CD4-positive, alpha-beta T cell (primary cell): ENCODE measurements around the gene BAZ1B. TPM values are rescaled to one million over a fixed set of nuclear protein-coding genes. Genes with fewer than 3 reads are reported as not detected.
"Not testable (repeated sequence)": the region's sequence is repeated elsewhere in the genome, so short reads cannot be mapped to it uniquely, and the experiment has no call there.

Source experiments
- ATAC-seq: fragments of 200-7000 bp; cut with Tn5 transposase; one replicate; pipeline ENCODE4 v1.10.0; 2022; ENCODE audit warnings: mild to moderate bottlenecking; ENCODE audit not compliant: poor library complexity
- CTCF ChIA-PET: fragments of 350-600 bp; sonication (Branson Sonifier 250); formaldehyde crosslinking; loops from one replicate; lab custom pipeline; 2021; ENCODE audit warnings: antibody characterized with exemption, inconsistent platforms; lab: Charles Lee
- POLR2A ChIA-PET: fragments of 350-600 bp; sonication (Branson Sonifier 250); formaldehyde crosslinking; loops from one replicate; lab custom pipeline; 2021; ENCODE audit warnings: antibody characterized with exemption, inconsistent platforms; lab: Charles Lee
- DNase-seq, 14 experiments: peaks; one replicate each; pipeline ENCODE4 v3.0.0-alpha.2; 2013 to 2020; ENCODE audit warnings: mixed read lengths in 2 of 14
- H3K27ac ChIP-seq, 2 donors: one replicate each; pipeline versions ENCODE4 v1.5.1 to v1.7.0; 2013; ENCODE audit warnings: low read length in 2 of 2, low read depth in 1 of 2, mild to moderate bottlenecking in 1 of 2
- H3K27me3 ChIP-seq, 2 experiments: 1 replicate in 1 of 2; 2 replicates in 1 of 2; pipeline versions ENCODE4 v1.6.1 to v1.7.0; 2013; ENCODE audit warnings: low read length in 2 of 2, control low read depth in 1 of 2, mild to moderate bottlenecking in 1 of 2, moderate library complexity in 1 of 2; ENCODE audit not compliant: insufficient read depth in 2 of 2, control insufficient read depth in 1 of 2
- H3K36me3 ChIP-seq: one replicate; pipeline ENCODE4 v1.6.1; 2013; ENCODE audit warnings: low read length, control low read depth; ENCODE audit not compliant: insufficient read depth
- H3K4me1 ChIP-seq: one replicate; pipeline ENCODE4 v1.6.1; 2013; ENCODE audit warnings: low read length, control low read depth; ENCODE audit not compliant: insufficient read depth
- H3K4me3 ChIP-seq: one replicate; pipeline ENCODE4 v1.5.1; 2013; ENCODE audit warnings: mild to moderate bottlenecking, low read length, moderate library complexity
- H3K9me3 ChIP-seq, 2 experiments: 1 replicate in 1 of 2; 2 replicates in 1 of 2; pipeline versions ENCODE4 v1.6.1 to v1.7.0; 2013; ENCODE audit warnings: low read length in 2 of 2, mild to moderate bottlenecking in 2 of 2, control low read depth in 1 of 2, moderate library complexity in 1 of 2; ENCODE audit not compliant: control insufficient read depth in 1 of 2, insufficient read depth in 1 of 2
- H3K27ac Mint-ChIP-seq: one replicate; pipeline ENCODE4 v1.8.0; 2020; ENCODE audit warnings: mixed read lengths
- H3K27me3 Mint-ChIP-seq: one replicate; pipeline ENCODE4 v1.8.0; 2021; ENCODE audit warnings: mixed read lengths
- H3K36me3 Mint-ChIP-seq: one replicate; pipeline ENCODE4 v1.8.0; 2021; ENCODE audit warnings: low read depth, mixed read lengths
- H3K4me1 Mint-ChIP-seq: one replicate; pipeline ENCODE4 v1.8.0; 2021; ENCODE audit warnings: low read depth, mixed read lengths
- H3K4me3 Mint-ChIP-seq: one replicate; pipeline ENCODE4 v1.8.0; 2020; ENCODE audit warnings: mild to moderate bottlenecking, mixed read lengths
- H3K9me3 Mint-ChIP-seq: one replicate; pipeline ENCODE4 v1.8.0; 2020; ENCODE audit warnings: mixed read lengths
- CTCF ChIP-seq: fragments of 200-600 bp; IDR thresholded peaks from one replicate; pipeline ENCODE4 v1.8.0; 2022; ENCODE audit warnings: antibody characterized with exemption, mild to moderate bottlenecking
- intact Hi-C, 2 experiments: fragments of 100-400 bp; cut with DNase I in 1 of 2; cut with micrococcal nuclease in 1 of 2; formaldehyde crosslinking; loops; one replicate each; pipeline versions ENCODE4 v1.15.1 to v1.9.0; 2023 to 2025; cut with DNase I, micrococcal nuclease
- total RNA-seq, 174 experiments: library from RNA in 2 of 174; stranded (reverse) in 2 of 174; gene quantifications; one replicate each; pipeline ENCODE4 v1.2.3 and lab custom pipeline; 2021 to 2026

Gene BAZ1B
- total RNA-seq, 2 experiments from 2014 or later: 32.8 to 35.5 TPM

- ChIA-PET POLR2A (no interaction called here), CTCF (interaction anchor here (0.5 kb wide), 1 partner anchor 11 kb away, joined by 3 read pairs; no protein-coding TSS in a partner anchor)
- Mint-ChIP-seq H3K27me3 (peaks cover 4% of the 10 kb centered on the region), H3K4me1 (no peaks in the 10 kb centered on the region), H3K9me3 (no peaks in the 10 kb centered on the region), H3K27ac (no peak overlapping the region), H3K36me3 (no peaks in the 10 kb centered on the region), H3K4me3 (no peak overlapping the region)
- no peak for TF ChIP-seq CTCF
- DNase-seq (no peak), ATAC-seq (no peak)
- Histone ChIP-seq H3K27ac (no peak overlapping the region), H3K4me1 (no peaks in the 10 kb centered on the region), H3K9me3 (no peaks in the 10 kb centered on the region), H3K27me3 (peaks cover 0 to 3% of the 10 kb centered on the region in 2 experiments), H3K4me3 (no peak overlapping the region), H3K36me3 (no peaks in the 10 kb centered on the region)
- intact Hi-C loops: no loop called here
Observed at GRCh38 chr7:73423519-73424488, 98.3 kb downstream of the BAZ1B start.

DNA sequence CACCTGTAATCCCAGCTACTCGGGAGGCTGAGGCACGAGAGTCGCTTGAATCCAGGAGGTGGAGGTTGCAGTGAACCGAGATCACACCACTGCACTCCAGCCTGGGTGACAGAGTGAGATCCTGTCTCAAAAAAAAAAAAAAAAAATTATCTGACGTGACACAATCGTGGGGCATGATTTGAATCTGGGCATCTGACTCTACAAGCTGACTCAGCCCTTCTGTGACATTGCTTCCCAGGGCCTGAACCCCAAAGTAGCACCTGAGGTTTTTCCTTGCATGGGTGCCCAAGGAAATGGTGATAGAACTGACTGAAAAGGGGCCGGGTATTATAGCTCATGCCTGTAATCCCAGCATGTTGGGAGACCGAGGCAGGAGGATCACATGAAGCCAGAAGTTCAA lies 101.5 kb downstream of the BAZ1B start:
- H3K27ac Mint-ChIP-seq, DNase-seq, H3K4me3 ChIP-seq, ATAC-seq, H3K4me1 Mint-ChIP-seq, H3K36me3 ChIP-seq, H3K4me1 ChIP-seq, H3K4me3 Mint-ChIP-seq, H3K27me3 Mint-ChIP-seq, CTCF ChIA-PET, H3K27me3 ChIP-seq, H3K9me3 ChIP-seq, POLR2A ChIA-PET, H3K36me3 Mint-ChIP-seq, H3K9me3 Mint-ChIP-seq, H3K27ac ChIP-seq, intact Hi-C loops: not testable (repeated sequence)

DNA sequence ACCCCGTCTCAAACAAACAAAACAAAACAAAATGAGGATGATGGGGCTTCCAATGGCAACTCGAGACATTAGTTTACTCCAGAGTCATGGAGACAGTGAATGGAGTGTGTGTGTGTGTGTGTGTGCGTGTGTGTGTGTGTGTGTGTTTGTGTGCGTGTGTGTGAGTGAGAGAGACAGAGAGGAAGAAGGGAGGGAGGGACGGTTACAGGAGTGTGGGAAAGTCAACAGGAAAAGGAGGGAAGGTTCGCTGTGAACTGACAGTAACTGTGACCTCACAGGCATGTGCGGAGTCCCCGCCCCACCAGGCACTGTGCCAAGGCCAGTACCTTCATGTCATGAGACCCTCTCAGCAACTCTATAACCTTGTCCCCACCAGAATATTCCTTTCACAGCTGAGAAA lies 102.1 kb downstream of the BAZ1B start:
- H3K4me1 Mint-ChIP-seq, H3K4me3 Mint-ChIP-seq, H3K36me3 Mint-ChIP-seq, H3K27me3 Mint-ChIP-seq, H3K4me3 ChIP-seq, POLR2A ChIA-PET, H3K4me1 ChIP-seq, CTCF ChIA-PET, H3K27ac ChIP-seq, H3K27me3 ChIP-seq, intact Hi-C loops, H3K27ac Mint-ChIP-seq, DNase-seq, ATAC-seq, H3K9me3 ChIP-seq, H3K36me3 ChIP-seq, H3K9me3 Mint-ChIP-seq: not testable (repeated sequence)

DNA sequence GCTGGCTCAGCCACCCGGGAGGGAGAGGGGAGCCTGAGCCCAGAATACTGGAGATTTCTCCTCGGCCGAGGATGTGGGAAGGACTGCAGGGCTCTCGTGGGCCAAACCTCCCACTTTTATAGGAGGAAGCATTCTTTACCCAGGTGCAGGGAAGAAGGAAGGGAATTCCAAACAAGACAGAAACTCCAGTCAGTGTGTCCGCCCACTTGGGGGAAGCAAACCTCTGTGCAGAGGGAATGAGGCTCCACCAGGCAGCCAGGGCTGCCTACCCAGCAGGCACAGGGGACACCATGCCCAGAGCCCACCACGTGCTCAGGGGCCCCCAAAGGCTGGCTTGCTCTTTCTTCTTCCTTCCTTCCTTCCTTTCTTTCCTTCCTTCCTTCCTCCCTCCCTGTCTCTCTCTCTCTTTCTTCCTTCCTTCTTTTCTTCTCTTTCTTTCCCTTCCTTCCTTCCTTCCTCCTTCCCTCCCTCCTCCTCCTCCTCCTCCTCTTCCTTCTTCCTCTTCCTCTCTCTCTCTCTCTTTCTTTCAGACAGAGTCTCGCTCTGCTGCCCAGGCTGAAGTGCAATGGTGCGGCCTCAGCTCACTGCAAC lies 103.9 kb downstream of the BAZ1B start:
- Histone ChIP-seq H3K27ac (no peak overlapping the region), H3K4me1 (no peaks in the 10 kb centered on the region), H3K27me3 (no peaks in the 10 kb centered on the region), H3K36me3 (no peaks in the 10 kb centered on the region), H3K9me3 (no peaks in the 10 kb centered on the region), H3K4me3 (no peak overlapping the region)
- Mint-ChIP-seq H3K36me3 (no peaks in the 10 kb centered on the region), H3K4me1 (no peaks in the 10 kb centered on the region), H3K27ac (no peak overlapping the region), H3K4me3 (no peak overlapping the region), H3K9me3 (no peaks in the 10 kb centered on the region), H3K27me3 (no peaks in the 10 kb centered on the region)
- ChIA-PET CTCF (no interaction called here), POLR2A (interaction anchor here (0.7 kb wide), 1 partner anchor 17 kb away, joined by 4 read pairs; no protein-coding TSS in a partner anchor)
- intact Hi-C loops: no loop called here
- no peak for DNase-seq
- ATAC-seq: no peak
- no peak for TF ChIP-seq CTCF

GRCh38 chr7:73410541-73411131 lies 111.5 kb downstream of the BAZ1B start:
- H3K9me3 ChIP-seq, H3K9me3 Mint-ChIP-seq, H3K27me3 ChIP-seq, POLR2A ChIA-PET, H3K36me3 ChIP-seq, H3K4me1 ChIP-seq, H3K27me3 Mint-ChIP-seq, CTCF ChIA-PET, DNase-seq, H3K4me3 ChIP-seq, H3K4me3 Mint-ChIP-seq, H3K27ac Mint-ChIP-seq, H3K27ac ChIP-seq, ATAC-seq, H3K4me1 Mint-ChIP-seq, H3K36me3 Mint-ChIP-seq: not testable (repeated sequence)
- intact Hi-C loops: loop anchor here in 1 of 2 experiments (5.0 kb wide), 1 partner anchor 68 kb away; no protein-coding TSS in a partner anchor
